H1 (cell line): Measurements from ENCODE around the gene SLU7. TPM values are rescaled to one million over a fixed set of nuclear protein-coding genes. Genes with fewer than 3 reads are reported as not detected.

Source experiments
- CTCF ChIA-PET: fragments of 300-600 bp; sonication (Branson Sonifier 250); formaldehyde crosslinking; loops from one replicate; lab custom pipeline; 2021; ENCODE audit not compliant: partially characterized antibody; lab: Charles Lee
- POLR2A ChIA-PET: fragments of 300-600 bp; sonication (Branson Sonifier 250); formaldehyde crosslinking; loops from one replicate; lab custom pipeline; 2021; ENCODE audit warnings: inconsistent platforms; ENCODE audit not compliant: partially characterized antibody; lab: Charles Lee
- DNase-seq, 2 experiments: peaks; one replicate each; pipeline versions ENCODE4 v3.0.0 to v3.0.0-alpha.2; 2010 to 2022; ENCODE audit warnings: low spot score in 2 of 2, low read depth in 1 of 2, mixed read lengths in 1 of 2
- FAIRE-seq: peaks from 2 replicates; lab custom pipeline; 2011; peaks lifted over from hg19 to GRCh38; lab: Jason Lieb, UNC
- H2AFZ ChIP-seq: 2 replicates; pipeline ENCODE4 v1.8.1; 2012; ENCODE audit warnings: low read length, inconsistent platforms
- H2AK5ac ChIP-seq: 2 replicates; pipeline ENCODE4 v1.6.1; 2013; ENCODE audit warnings: low read depth, low read length
- H2BK120ac ChIP-seq: replicated peaks from 2 replicates; pipeline ENCODE3; 2013; ENCODE audit warnings: low read depth, low read length, inconsistent platforms
- H2BK12ac ChIP-seq: 2 replicates; pipeline ENCODE4 v1.6.1; 2013; ENCODE audit warnings: low read depth, low read length
- H2BK15ac ChIP-seq: 2 replicates; pipeline ENCODE4 v1.6.1; 2013; ENCODE audit warnings: low read length
- H2BK20ac ChIP-seq: 2 replicates; pipeline ENCODE4 v1.6.1; 2013; ENCODE audit warnings: low read length
- H2BK5ac ChIP-seq: 2 replicates; pipeline ENCODE4 v1.6.1; 2013; ENCODE audit warnings: low read depth, low read length
- H3K14ac ChIP-seq: 2 replicates; pipeline ENCODE4 v1.6.1; 2013; ENCODE audit warnings: inconsistent platforms; ENCODE audit not compliant: insufficient read length
- H3K18ac ChIP-seq: 2 replicates; pipeline ENCODE4 v1.6.1; 2013; ENCODE audit warnings: low read length; ENCODE audit errors: extremely low read depth
- H3K23ac ChIP-seq: 2 replicates; pipeline ENCODE4 v1.6.1; 2013; ENCODE audit warnings: inconsistent platforms; ENCODE audit not compliant: insufficient read length
- H3K23me2 ChIP-seq: 2 replicates; pipeline ENCODE4 v1.6.1; 2013; ENCODE audit warnings: low read depth, low read length
- H3K27ac ChIP-seq: 2 replicates; pipeline ENCODE4 v1.6.1; 2011; ENCODE audit warnings: low read depth, low read length, inconsistent platforms
- H3K27me3 ChIP-seq, 4 experiments: replicated peaks in 1 of 4; 1 replicate in 1 of 4; 2 replicates in 3 of 4; pipeline versions ENCODE4 v1.6.1 to v1.8.1; 2011 to 2013; ENCODE audit warnings: low read length in 3 of 4, mild to moderate bottlenecking in 3 of 4, inconsistent platforms in 2 of 4, mixed read lengths in 2 of 4, moderate library complexity in 1 of 4; ENCODE audit not compliant: control insufficient read depth in 3 of 4, insufficient read depth in 3 of 4; ENCODE audit errors: extremely low read depth in 1 of 4
- H3K36me3 ChIP-seq, 4 experiments: 2 replicates each; pipeline versions ENCODE4 v1.6.1 to v1.8.1; 2011 to 2013; ENCODE audit warnings: mild to moderate bottlenecking in 4 of 4, low read length in 3 of 4, moderate library complexity in 2 of 4, control low read depth in 1 of 4, inconsistent platforms in 1 of 4; ENCODE audit not compliant: insufficient read depth in 4 of 4, control insufficient read depth in 2 of 4
- H3K4ac ChIP-seq: replicated peaks from 2 replicates; pipeline ENCODE3; 2013; ENCODE audit warnings: low read length, low read depth, mixed read lengths, inconsistent platforms; ENCODE audit not compliant: insufficient read length
- H3K4me1 ChIP-seq, 4 experiments: replicated peaks in 1 of 4; 1 replicate in 1 of 4; 2 replicates in 3 of 4; pipeline versions ENCODE4 v1.6.1 to v1.8.1; 2011 to 2013; ENCODE audit warnings: low read length in 3 of 4, inconsistent platforms in 2 of 4, mixed read lengths in 1 of 4; ENCODE audit not compliant: insufficient read depth in 4 of 4, control insufficient read depth in 3 of 4
- H3K4me2 ChIP-seq, 2 experiments: 2 replicates each; pipeline versions ENCODE4 v1.6.1 to v1.8.1; 2011 to 2013; ENCODE audit warnings: low read depth in 2 of 2, low read length in 2 of 2, control low read depth in 1 of 2, inconsistent platforms in 1 of 2, mild to moderate bottlenecking in 1 of 2; ENCODE audit not compliant: insufficient read depth in 1 of 2
- H3K4me3 ChIP-seq, 4 experiments: fragments of 200-600, 300-600 bp in 1 of 4; sonication (generic), shearing (Covaris generic), sonication (Bioruptor Twin) in 1 of 4; 2 replicates each; pipeline versions ENCODE4 v1.5.1 to v1.8.1; 2011 to 2016; ENCODE audit warnings: low read length in 4 of 4, low read depth in 3 of 4, control low read depth in 2 of 4, inconsistent platforms in 2 of 4, mild to moderate bottlenecking in 2 of 4, mixed read lengths in 1 of 4, moderate library complexity in 1 of 4; ENCODE audit not compliant: insufficient read depth in 2 of 4; ENCODE audit errors: extremely low read depth in 1 of 4
- H3K56ac ChIP-seq: replicated peaks from 2 replicates; pipeline ENCODE3; 2013; ENCODE audit warnings: low read depth, mild to moderate bottlenecking, mixed read lengths, low read length, inconsistent platforms; ENCODE audit not compliant: insufficient read length
- H3K79me1 ChIP-seq: 2 replicates; pipeline ENCODE4 v1.6.1; 2013; ENCODE audit warnings: low read depth, low read length, control low read depth
- H3K79me2 ChIP-seq, 2 experiments: 2 replicates each; pipeline versions ENCODE4 v1.6.1 to v1.8.1; 2012 to 2013; ENCODE audit warnings: low read length in 2 of 2, mild to moderate bottlenecking in 2 of 2, inconsistent platforms in 1 of 2; ENCODE audit not compliant: insufficient read depth in 2 of 2, control insufficient read depth in 1 of 2
- H3K9ac ChIP-seq, 4 experiments: replicated peaks in 1 of 4; 1 replicate in 1 of 4; 2 replicates in 3 of 4; pipeline versions ENCODE4 v1.6.1 to v1.8.1; 2011 to 2013; ENCODE audit warnings: low read depth in 3 of 4, low read length in 3 of 4, control low read depth in 2 of 4, mild to moderate bottlenecking in 2 of 4, moderate library complexity in 2 of 4, inconsistent platforms in 1 of 4; ENCODE audit errors: extremely low read depth in 1 of 4
- H3K9me3 ChIP-seq, 2 experiments: 2 replicates each; pipeline versions ENCODE4 v1.6.1 to v1.8.1; 2012 to 2013; ENCODE audit warnings: mild to moderate bottlenecking in 2 of 2, moderate library complexity in 2 of 2, control low read depth in 1 of 2, inconsistent platforms in 1 of 2, low read depth in 1 of 2, low read length in 1 of 2, mixed read lengths in 1 of 2; ENCODE audit not compliant: insufficient read depth in 2 of 2
- H4K20me1 ChIP-seq, 2 experiments: replicated peaks in 1 of 2; 2 replicates each; pipeline versions ENCODE3 to v1.8.1; 2011 to 2013; ENCODE audit warnings: inconsistent platforms in 2 of 2, low read length in 2 of 2, mild to moderate bottlenecking in 1 of 2; ENCODE audit not compliant: insufficient read depth in 2 of 2, control insufficient read depth in 1 of 2
- H4K5ac ChIP-seq: 2 replicates; pipeline ENCODE4 v1.6.1; 2013; ENCODE audit warnings: low read length, low read depth, mixed read lengths, inconsistent platforms; ENCODE audit not compliant: insufficient read length
- H4K8ac ChIP-seq: 2 replicates; pipeline ENCODE4 v1.8.0; 2013; ENCODE audit warnings: mild to moderate bottlenecking, moderate library complexity, low read length, inconsistent platforms; ENCODE audit not compliant: insufficient read depth; ENCODE audit errors: extremely low read depth
- H4K91ac ChIP-seq: replicated peaks from 2 replicates; pipeline ENCODE3; 2013; ENCODE audit warnings: low read length, mixed read lengths, inconsistent platforms; ENCODE audit not compliant: insufficient read length
- BRCA1 ChIP-seq: IDR thresholded peaks from 2 replicates; pipeline ENCODE4 v1.6.1; 2012; ENCODE audit warnings: low read depth, low read length, improper control_type of control experiment
- CBX8 ChIP-seq: fragments of 300-800, 300-1000 bp; sonication (generic); IDR thresholded peaks from 2 replicates; pipeline ENCODE4 v1.7.1; 2016; ENCODE audit warnings: low read depth, low read length, borderline replicate concordance
- CEBPB ChIP-seq: IDR thresholded peaks from 2 replicates; pipeline ENCODE4 v1.6.1; 2012; ENCODE audit warnings: low read depth, low read length
- CHD1 ChIP-seq: IDR thresholded peaks from 2 replicates; pipeline ENCODE4 v1.6.1; 2012; ENCODE audit warnings: low read depth, low read length, improper control_type of control experiment
- EP300 ChIP-seq, 2 experiments: IDR thresholded peaks; 1 replicate in 1 of 2; 2 replicates in 1 of 2; pipeline ENCODE4 v1.6.1; 2011 to 2012; ENCODE audit warnings: low read depth in 2 of 2, low read length in 2 of 2, mild to moderate bottlenecking in 2 of 2, borderline replicate concordance in 1 of 2, inconsistent platforms in 1 of 2, moderate library complexity in 1 of 2
- GTF2F1 ChIP-seq: IDR thresholded peaks from 2 replicates; pipeline ENCODE4 v1.6.1; 2012; ENCODE audit warnings: low read depth, low read length, improper control_type of control experiment, borderline replicate concordance
- HDAC2 ChIP-seq, 2 experiments: fragments of 300-600 bp in 1 of 2; sonication (generic) in 1 of 2; IDR thresholded peaks; 2 replicates each; pipeline ENCODE4 v1.6.1; 2011 to 2012; ENCODE audit warnings: low read depth in 2 of 2, low read length in 2 of 2, mild to moderate bottlenecking in 2 of 2, moderate library complexity in 2 of 2, borderline replicate concordance in 1 of 2, inconsistent platforms in 1 of 2
- HDAC6 ChIP-seq: IDR thresholded peaks from one replicate; pipeline ENCODE4 v1.7.1; 2012; ENCODE audit warnings: low read depth, mild to moderate bottlenecking, inconsistent platforms, low read length, moderate library complexity
- JUND ChIP-seq: IDR thresholded peaks from 2 replicates; pipeline ENCODE4 v1.6.1; 2011; ENCODE audit warnings: mild to moderate bottlenecking, improper control_type of control experiment, low read length
- KDM1A ChIP-seq: fragments of 200-600, 300-600 bp; sonication (generic); IDR thresholded peaks from 2 replicates; pipeline ENCODE4 v1.7.1; 2016; ENCODE audit warnings: mild to moderate bottlenecking, low read length, borderline replicate concordance
- SAP30 ChIP-seq: fragments of 300-600 bp; sonication (generic); IDR thresholded peaks from 2 replicates; pipeline ENCODE4 v1.7.1; 2012; ENCODE audit warnings: low read length, moderate library complexity, mild to moderate bottlenecking, inconsistent platforms; ENCODE audit not compliant: insufficient read depth, insufficient replicate concordance
- SIX5 ChIP-seq: IDR thresholded peaks from 2 replicates; pipeline ENCODE4 v1.6.1; 2011; ENCODE audit warnings: mild to moderate bottlenecking, low read depth, low read length
- SRF ChIP-seq: IDR thresholded peaks from 2 replicates; pipeline ENCODE4 v1.6.1; 2011; ENCODE audit warnings: mild to moderate bottlenecking, low read depth, low read length, moderate library complexity
- WGBS, 2 experiments: shearing (Covaris generic) in 1 of 2; methylation state at CpG; one replicate each; pipeline versions ENCODE4 v1.1.6 to v1.1.7; 2013 to 2015; ENCODE audit warnings: low lambda C conversion rate in 2 of 2, mixed read lengths in 2 of 2, inconsistent platforms in 1 of 2, low coverage in 1 of 2, missing lambda C conversion rate in 1 of 2; ENCODE audit not compliant: insufficient replicate concordance in 2 of 2, insufficient coverage in 1 of 2, insufficient read length in 1 of 2; ENCODE audit errors: extremely low coverage in 1 of 2, missing lambda C conversion rate in 1 of 2; 5-methylcytosine and 5-hydroxymethylcytosine counted together
- polyA plus RNA-seq, 7 experiments: library from polyadenylated mRNA; depleted of rRNA in 3 of 7; stranded (reverse) in 5 of 7; unstranded in 2 of 7; fragments of >200 nt in 5 of 7; fragments of 200-250 nt in 2 of 7; gene quantifications; 1 replicate in 5 of 7; 2 replicates in 1 of 7; 4 replicates in 1 of 7; pipeline versions ENCODE4 v1.2.1 to v1.2.3, GENCODE V29; 2011 to 2013; ENCODE audit warnings: missing spikeins in 2 of 7, mixed read lengths in 2 of 7
- total RNA-seq: library from RNA; stranded (reverse); fragmentation: NEBNext Ultra II Directional; extraction: Animal tissue kit (Norgen Biotek cat#: 25700); gene quantifications from 2 replicates; pipeline ENCODE4 v1.2.1, GENCODE V29; 2021
- TF ChIP-seq, protein P1 (sequence below): IDR thresholded peaks from 2 replicates; pipeline ENCODE4 v1.6.1; 2012; ENCODE audit warnings: inconsistent platforms

SLU7 gene
- total and polyA plus RNA-seq, 2 of the 8 experiments (the other 6 are each of a cell fraction or from before 2014, with no cell fraction given) = 6.0 to 34.1 TPM

DNA sequence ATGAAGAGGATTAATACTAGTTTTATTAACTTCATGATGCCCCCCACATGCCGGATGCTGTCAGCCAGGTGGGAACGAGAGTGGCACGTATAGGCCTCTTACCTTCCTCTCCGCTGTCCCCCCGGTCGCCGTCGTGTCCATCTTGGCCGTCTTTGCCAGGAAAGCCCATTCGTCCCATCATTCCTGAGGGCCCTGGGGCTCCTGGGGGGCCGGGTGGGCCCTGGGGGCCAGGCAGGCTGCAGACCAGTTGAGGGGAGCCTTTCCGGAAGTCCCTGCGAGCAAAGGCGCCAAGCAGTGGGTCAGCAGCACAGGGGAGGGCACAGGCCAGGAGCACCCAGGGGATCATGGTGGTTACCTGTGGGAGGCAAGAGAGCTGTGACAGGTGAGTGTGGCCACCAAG, 64.2 kb downstream of the SLU7 start:
- Histone ChIP-seq H3K56ac (no peak overlapping the region), H2BK12ac (no peak overlapping the region), H3K9me3 (no peaks in the 10 kb centered on the region), H3K4me1 (no peaks in the 10 kb centered on the region; a peak in 3 of 7 replicates), H3K23me2 (no peaks in the 10 kb centered on the region), H4K5ac (no peak overlapping the region), H3K27ac (no peak overlapping the region), H3K23ac (no peak overlapping the region), H4K8ac (no peak overlapping the region), H2BK120ac (no peak overlapping the region), H2AFZ (no peak overlapping the region), H2AK5ac (no peak overlapping the region), H2BK5ac (no peak overlapping the region), H3K27me3 (no peaks in the 10 kb centered on the region; a peak in 1 of 7 replicates), H2BK20ac (no peak overlapping the region), H4K20me1 (no peaks in the 10 kb centered on the region), H3K4me2 (no peak overlapping the region), H3K4me3 (no peak overlapping the region), H3K79me2 (no peaks in the 10 kb centered on the region), H3K79me1 (no peaks in the 10 kb centered on the region), H3K36me3 (no peaks in the 10 kb centered on the region), H4K91ac (no peak overlapping the region), H3K9ac (no peak overlapping the region), H3K14ac (no peak overlapping the region), H2BK15ac (no peak overlapping the region), H3K4ac (no peak overlapping the region), H3K18ac (no peak overlapping the region)
- DNase-seq = no peak
- ChIA-PET POLR2A (interaction anchor here (0.6 kb wide), 1 partner anchor 239 kb away, joined by 3 read pairs; no protein-coding TSS in a partner anchor), CTCF (interaction anchor here (1.3 to 6.1 kb wide), 5 partner anchors 10 to 333 kb away, joined by 3 to 30 read pairs (median 6); no protein-coding TSS in a partner anchor)
- FAIRE-seq = no peak
- TF ChIP-seq SIX5 (no peak), CHD1 (no peak), KDM1A (no peak), EP300 (IDR thresholded peaks at IDR 0.05; ENCODE audit: borderline replicate concordance in 1 of 2, low read depth in 2 of 2, low read length in 2 of 2) (no peak), SRF (no peak), JUND (no peak), GTF2F1 (no peak), HDAC6 (no peak), HDAC2 (IDR thresholded peaks at IDR 0.05; ENCODE audit: borderline replicate concordance in 1 of 2, low read depth in 2 of 2, low read length in 2 of 2) (no peak), CBX8 (no peak), SAP30 (no peak), CEBPB (no peak), BRCA1 (no peak)
- TF ChIP-seq, protein P1, sequence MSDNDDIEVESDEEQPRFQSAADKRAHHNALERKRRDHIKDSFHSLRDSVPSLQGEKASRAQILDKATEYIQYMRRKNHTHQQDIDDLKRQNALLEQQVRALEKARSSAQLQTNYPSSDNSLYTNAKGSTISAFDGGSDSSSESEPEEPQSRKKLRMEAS = no peak
- 92% methylated on average over 10 of the region's 14 CpGs; no CpG with 5 or more reads in 1 of the 2 experiments for WGBS, 2 experiments
